ENCODE measurements around the gene EVPL.

EVPL gene

GRCh38 chr17:76053246-76054111, 26.4 kb upstream of the EVPL start:
- CTCF ChIA-PET, result interaction anchor here (0.8 kb wide), 1 partner anchor 344 kb away, joined by 3 read pairs; no protein-coding TSS in a partner anchor
- TF ChIP-seq CTCF (IDR thresholded peaks at IDR 0.05; ENCODE audit: control extremely low read depth, extremely low read depth, low read depth, missing control alignments), result no peak
- POLR2A ChIA-PET, result no interaction called here
- no peak for DNase-seq (ENCODE audit: extremely low spot score)

GRCh38 chr17:76051561-76051960, 24.5 kb upstream of the EVPL start:
- DNase-seq (ENCODE audit: extremely low spot score), result no peak
- TF ChIP-seq CTCF (IDR thresholded peaks at IDR 0.05; ENCODE audit: control extremely low read depth, extremely low read depth, low read depth, missing control alignments), result no peak
- CTCF ChIA-PET, result interaction anchor here (1.2 to 1.9 kb wide), 2 partner anchors 10 to 38 kb away, joined by 4 to 6 read pairs; no protein-coding TSS in a partner anchor
- POLR2A ChIA-PET, result no interaction called here

- POLR2A ChIA-PET, result no interaction called here
- TF ChIP-seq CTCF (IDR thresholded peaks at IDR 0.05; ENCODE audit: control extremely low read depth, extremely low read depth, low read depth, missing control alignments), result no peak
- no peak for DNase-seq (ENCODE audit: extremely low spot score)
- CTCF ChIA-PET, result interaction anchor here (1.2 to 1.9 kb wide), 3 partner anchors 10 to 37 kb away, joined by 4 to 6 read pairs (median 4); no protein-coding TSS in a partner anchor
These were observed 23.7 kb upstream of the EVPL start for GRCh38 chr17:76050538-76051467.

GRCh38 chr17:76049836-76050537, 22.9 kb upstream of the EVPL start:
- ChIA-PET POLR2A (no interaction called here), CTCF (interaction anchor here (0.9 to 1.7 kb wide), 3 partner anchors 11 to 45 kb away, joined by 3 to 6 read pairs (median 4); no protein-coding TSS in a partner anchor)
- DNase-seq (ENCODE audit: extremely low spot score), result no peak
- TF ChIP-seq CTCF (IDR thresholded peaks at IDR 0.05; ENCODE audit: control extremely low read depth, extremely low read depth, low read depth, missing control alignments), result no peak

- TF ChIP-seq CTCF (IDR thresholded peaks at IDR 0.05; ENCODE audit: control extremely low read depth, extremely low read depth, low read depth, missing control alignments), result no peak
- ChIA-PET POLR2A (no interaction called here), CTCF (interaction anchor here (0.9 to 1.7 kb wide), 3 partner anchors 12 to 44 kb away, joined by 3 to 6 read pairs (median 4); no protein-coding TSS in a partner anchor)
- DNase-seq (ENCODE audit: extremely low spot score), result no peak
These were observed 22.1 kb upstream of the EVPL start for GRCh38 chr17:76049239-76049638.
